ENCODE data around the gene TPRX1.

DNA sequence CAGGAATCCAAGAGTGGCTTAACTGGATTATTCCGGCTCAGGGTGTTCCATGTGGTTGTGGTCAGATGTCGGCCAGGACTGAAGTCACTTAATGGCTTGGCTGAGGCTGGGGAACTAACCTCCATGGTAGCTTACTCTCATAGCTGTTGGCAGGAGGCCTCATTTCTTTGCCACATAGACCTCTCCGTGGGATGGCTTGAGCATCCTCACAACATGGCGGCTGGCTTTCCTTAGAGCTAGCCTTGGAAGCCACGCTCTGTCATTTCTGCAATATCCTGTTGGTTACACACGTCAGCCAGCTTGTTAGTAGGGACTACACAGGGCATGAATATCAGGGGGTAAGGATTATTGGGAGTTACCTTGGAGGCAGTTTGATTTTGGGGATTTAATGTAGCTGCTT is 22.4 kb upstream of the TPRX1 start:
- TF ChIP-seq TAF1 (IDR thresholded peaks at IDR 0.05; ENCODE audit: low read depth, low read length) (no peak), POLR2A (IDR thresholded peaks at IDR 0.05; ENCODE audit: low read depth, low read length) (no peak), POLR2AphosphoS5 (IDR thresholded peaks at IDR 0.05; ENCODE audit: low read depth, low read length) (no peak), SPI1 (IDR thresholded peaks at IDR 0.05; ENCODE audit: low read depth, low read length) (no peak), PAX5 (IDR thresholded peaks at IDR 0.05; ENCODE audit: insufficient read depth, low read length, severe bottlenecking) (no peak)
